HG03196 (cell line): ENCODE data around the gene INSYN2B.
"Not testable (repeated sequence)": the region's sequence is repeated elsewhere in the genome, so short reads cannot be mapped to it uniquely, and the experiment has no call there.

Experiments
- ATAC-seq: cut with Tn5 transposase; IDR thresholded peaks from one replicate; pipeline ENCODE4 v1.9.1; 2021; ENCODE audit not compliant: unreplicated experiment

INSYN2B gene

DNA sequence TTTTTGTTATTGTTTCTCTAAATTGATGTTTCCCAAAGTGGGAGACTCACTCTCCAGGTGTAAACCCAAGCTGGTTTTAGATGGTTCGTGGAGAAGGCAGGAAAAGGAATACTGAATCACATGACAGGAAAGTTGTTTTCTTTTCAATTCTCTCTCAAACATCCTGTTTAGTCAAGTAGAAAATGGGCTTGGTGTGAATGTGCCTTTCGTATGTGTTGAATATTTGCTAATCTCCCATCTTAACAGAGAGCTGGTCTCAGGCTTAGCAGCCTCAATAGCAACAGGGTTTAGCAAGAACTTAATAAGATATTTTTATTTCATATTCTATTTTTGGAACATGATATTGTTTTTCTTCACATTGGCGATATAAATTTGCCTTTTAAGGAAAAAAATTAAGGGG lies 119.7 kb downstream of the INSYN2B start:
- no peak for ATAC-seq

DNA sequence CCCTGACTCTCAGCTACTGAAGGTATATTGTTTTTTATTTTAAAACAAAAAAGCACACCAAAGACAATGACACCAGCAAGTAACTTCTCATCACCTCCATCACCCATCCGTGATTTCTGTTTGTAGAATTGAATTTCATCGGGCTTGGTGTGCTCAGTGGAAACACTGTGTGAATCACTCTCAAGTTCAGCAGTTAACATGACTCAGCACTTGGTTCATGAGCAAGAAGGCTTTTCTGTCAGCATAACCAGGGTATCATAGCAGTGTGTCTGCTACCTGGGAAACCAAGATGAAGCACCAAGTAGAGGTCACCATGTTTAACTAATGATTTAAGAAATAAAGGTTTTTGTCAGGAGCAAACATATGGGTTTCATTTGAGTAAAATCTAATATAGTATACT lies 123.7 kb downstream of the INSYN2B start:
- no peak for ATAC-seq

DNA sequence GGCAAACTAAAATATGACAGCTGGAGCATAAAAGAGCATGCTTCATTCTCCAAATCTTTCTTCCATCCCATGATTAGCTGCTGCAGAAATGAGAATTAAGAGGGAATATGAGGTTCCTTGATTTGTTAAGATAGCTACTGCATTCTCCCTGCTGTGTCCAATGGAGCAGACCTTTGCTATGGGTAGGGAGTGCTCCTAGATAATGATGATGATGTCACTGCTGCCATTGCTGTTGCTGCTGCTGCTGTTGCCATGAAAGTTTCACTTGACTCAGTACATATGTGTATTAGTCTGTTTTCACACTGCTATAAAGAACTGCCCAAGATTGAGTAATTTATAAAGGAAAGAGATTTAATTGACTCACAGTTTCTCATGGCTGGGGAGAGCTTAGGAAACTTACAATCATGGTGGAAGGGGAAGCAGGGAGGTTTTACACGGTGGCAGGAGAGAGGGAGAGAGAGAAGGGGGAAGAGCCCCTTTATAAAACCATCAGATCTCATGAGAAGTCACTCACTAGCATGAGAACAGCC lies 128.9 kb downstream of the INSYN2B start:
- no peak for ATAC-seq

DNA sequence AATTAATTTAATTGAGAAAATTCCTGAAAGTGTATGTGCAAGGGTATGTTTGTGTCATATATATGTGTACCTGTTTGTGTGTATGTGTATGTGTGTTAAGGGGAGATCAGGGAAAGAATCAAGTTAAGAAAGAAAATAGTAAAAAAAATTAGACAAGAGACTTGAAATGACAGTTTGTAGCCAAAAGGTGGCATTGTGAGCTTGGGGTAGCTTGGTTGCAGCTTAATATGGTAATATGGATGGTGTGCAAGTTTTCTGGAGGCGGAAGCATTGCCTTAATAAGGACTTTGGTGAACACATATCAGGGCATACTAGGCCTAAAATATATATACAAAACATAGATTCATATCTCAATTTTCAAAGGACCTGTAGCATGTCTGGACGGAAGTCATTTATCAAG lies 129.9 kb downstream of the INSYN2B start:
- ATAC-seq = no peak

DNA sequence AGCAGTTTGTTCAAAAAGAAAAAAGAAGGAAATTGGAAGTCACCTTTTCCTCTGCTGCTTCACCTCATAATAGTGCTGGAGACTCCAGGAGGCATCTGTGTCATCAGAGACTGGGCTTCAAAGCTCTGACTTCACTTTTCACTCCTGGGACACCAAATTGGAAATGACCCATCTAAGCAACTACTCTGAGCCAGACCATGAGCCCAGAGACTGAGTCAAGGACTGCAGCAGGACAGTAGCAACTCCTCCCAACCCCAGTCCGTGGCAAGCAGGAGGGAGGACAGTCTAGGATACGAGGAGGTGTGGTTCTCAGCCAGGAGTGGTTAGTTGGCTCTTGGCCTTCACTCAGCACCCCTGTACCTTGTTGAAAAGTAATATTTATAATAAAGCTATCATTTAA lies 131.5 kb downstream of the INSYN2B start:
- ATAC-seq = no peak

DNA sequence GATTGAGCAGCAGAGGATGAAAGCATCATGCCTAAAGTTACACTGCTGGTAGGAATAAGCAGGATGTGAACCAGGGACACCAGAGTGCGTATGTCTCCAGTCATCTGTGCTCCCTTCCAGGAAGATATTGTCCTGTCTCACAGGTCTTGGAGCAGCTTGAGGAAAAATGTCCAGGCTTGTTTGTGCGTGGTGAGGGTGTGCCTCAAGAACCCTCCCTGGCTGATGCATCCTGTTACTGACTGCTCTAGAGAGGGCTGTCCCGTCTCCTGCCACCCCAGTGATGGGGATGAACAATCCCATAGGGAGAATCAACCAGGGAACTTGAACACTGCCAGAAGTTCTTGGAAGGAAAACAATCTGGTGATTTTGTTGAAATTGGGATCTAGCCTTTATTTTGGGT lies 132.0 kb downstream of the INSYN2B start:
- ATAC-seq = no peak

DNA sequence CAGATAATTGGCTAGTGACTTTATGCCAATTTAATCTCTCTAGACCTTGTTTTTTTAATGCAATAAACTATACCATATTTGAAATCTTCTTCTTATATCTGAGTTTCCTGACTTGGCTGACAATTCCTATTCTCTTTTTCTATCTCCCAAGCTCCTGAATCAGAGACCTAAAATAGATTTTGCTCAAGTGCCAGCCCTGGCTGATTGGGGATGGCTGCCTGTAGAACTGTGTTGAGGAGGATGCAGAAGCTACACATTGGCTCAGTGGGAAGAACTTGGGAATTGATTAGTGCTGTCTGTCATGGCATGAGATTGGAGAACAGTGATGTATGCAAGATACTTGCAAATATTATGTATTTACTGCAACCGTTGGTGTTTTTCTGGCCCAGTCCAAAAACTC lies 132.8 kb downstream of the INSYN2B start:
- ATAC-seq = no peak

DNA sequence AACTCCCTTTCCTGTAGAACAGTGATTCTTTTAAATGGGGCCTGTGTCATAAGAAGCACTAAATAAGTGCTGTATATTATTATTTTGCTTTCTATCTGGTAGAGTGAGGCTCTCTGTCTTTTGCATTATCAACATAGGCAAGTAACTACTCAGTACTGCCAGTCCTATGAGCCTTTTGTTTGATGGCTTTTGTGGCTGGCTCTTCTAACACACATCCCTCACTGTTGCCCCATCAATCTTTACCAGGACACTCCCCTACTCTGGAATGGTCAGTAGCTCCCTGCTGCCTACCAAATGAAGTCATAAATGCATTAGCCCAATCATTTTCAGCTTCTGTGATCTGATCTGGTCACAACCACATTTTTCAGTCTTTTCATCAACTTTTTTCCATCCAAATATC lies 137.6 kb downstream of the INSYN2B start:
- no peak for ATAC-seq

DNA sequence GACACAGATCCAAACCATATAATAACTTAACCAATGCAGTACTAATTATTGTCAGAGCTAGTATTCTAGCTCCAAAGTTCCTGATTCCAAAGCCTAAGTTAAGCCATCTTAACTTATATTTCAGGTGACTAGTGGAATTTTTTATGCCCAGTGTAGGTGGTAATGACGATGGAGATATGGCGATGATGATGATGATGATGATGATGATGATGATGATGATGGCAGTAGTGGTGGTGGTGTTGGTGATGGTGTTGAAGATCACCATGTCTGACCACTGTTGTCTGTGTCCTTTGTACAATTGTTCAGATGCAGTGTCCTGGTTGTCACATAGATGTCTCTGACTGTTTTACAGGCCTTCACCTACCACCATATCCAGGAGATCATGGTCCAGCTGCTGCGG lies 139.9 kb downstream of the INSYN2B start:
- no peak for ATAC-seq

DNA sequence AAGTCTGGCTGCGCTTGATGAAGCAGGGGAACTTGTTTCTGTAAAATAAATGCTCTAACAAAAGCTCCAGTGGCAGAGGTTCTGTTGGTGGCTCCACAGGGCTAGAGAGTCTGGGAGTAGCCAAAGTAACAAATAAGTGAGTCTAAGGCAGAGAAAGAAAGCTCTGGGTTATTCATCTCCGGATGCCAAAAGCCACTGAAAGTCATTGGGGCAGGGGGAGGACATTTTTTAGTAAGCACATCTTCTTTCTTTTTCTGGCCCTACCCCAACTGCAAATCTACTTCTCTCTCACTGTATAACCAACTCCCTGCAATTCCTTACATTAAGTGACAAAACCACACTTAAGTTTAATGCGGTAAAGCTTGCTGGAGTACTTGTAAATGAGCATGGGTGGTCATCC lies 141.6 kb downstream of the INSYN2B start:
- ATAC-seq = peak; percentile 77

DNA sequence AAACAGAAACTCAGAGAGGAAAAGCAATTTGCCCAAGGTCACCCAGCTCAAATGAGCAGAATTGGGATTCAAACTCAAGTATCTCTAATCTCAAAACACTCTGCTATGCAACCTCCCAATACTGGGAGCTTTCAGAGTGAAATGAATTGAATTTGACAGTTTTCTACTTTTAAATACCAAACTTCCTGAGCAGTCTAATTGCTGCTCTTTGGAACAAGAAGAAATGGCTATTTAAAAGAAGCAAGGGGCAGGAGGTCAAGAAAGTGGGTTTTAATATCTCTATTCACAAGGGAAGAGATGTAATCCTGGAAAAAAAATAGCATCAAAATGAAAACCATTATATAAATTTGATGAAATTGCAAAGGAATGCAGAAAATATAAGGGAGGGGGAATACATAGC lies 142.6 kb downstream of the INSYN2B start:
- ATAC-seq = no peak

DNA sequence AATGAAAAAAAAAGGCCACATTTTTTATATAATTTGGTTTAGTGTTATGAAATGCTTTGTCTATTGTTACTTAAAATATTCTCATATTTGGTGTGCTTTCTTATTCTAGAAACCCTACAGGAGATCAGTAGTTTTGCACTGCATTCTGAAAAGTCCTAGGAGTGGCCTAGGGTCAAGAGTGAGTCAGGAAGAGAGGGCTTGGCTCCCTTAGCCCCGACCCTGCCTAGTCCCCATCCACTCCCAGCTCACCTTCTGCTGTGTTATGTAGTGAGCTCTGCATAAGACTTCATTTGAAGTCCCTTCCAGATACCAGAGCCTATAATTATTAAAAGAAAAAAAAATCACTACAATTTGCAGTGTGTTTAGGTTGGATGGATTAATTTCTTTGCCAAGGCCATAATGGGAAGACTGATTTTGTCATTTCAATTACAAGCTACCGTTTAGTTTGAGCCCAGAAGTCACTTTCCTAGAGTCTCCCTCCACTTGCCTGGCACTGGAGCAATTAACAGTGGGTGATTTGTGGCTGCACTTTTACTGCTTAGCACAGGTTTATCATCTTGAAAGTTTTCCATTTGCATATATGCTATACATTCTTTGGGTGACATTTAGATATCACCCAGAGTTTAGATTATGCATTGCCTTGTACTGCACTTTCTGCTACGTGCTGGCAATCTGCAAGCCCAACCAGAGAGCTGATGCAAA lies 143.3 kb downstream of the INSYN2B start:
- ATAC-seq = no peak

DNA sequence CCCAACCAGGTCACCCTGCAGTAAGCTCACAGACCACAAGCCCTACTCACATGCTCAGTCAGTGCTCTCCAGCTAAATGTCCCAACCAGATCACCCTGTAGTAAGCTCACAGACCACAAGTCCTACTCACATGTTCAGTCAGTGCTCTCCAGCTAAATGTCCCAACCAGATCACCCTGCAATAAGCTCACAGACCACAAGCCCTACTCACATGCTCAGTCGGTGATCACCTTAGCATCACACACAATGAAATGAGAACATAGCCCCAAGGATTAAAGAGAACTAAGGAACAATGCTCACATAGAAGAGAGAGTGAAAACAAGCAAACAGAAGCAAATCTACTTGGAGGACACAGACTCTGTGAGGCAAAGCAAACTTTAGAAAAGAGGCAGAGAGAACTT lies 145.8 kb downstream of the INSYN2B start:
- not testable (repeated sequence) for ATAC-seq

DNA sequence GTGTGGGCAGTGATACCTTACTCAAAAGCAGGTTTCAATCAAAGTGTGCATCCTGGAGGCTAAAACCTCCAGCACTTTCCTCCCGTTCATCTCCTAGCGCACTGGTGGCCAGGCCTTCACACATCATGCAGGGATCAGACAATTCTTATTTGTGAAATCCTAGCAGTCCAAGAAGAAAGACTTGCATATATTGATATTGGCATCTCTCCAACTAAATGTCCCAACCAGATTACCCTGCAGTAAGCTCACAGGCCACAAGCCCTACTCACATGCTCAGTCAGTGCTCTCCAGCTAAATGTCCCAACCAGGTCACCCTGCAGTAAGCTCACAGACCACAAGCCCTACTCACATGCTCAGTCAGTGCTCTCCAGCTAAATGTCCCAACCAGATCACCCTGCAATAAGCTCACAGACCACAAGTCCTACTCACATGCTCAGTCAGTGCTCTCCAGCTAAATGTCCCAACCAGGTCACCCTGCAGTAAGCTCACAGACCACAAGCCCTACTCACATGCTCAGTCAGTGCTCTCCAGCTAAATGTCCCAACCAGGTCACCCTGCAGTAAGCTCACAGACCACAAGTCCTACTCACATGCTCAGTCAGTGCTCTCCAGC lies 146.5 kb downstream of the INSYN2B start:
- not testable (repeated sequence) for ATAC-seq

DNA sequence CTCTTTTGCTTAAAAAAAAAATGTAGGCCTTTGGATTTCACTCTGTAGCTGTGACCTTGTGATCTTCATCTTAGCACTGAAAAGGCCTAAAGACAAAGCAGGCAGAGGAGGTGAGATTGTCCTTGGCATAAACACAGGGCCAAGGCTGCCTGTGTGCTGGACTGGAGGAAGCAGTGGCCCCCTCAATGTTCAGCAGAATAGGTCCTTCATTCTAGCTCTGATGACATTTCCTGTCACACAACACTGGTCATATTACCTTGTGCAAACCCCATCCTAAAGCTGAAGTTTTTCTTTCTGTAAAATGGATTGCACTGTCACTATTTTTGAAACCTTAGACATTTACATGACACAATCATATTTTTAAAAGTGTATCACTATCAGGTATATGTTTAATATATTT lies 147.4 kb downstream of the INSYN2B start:
- no peak for ATAC-seq

DNA sequence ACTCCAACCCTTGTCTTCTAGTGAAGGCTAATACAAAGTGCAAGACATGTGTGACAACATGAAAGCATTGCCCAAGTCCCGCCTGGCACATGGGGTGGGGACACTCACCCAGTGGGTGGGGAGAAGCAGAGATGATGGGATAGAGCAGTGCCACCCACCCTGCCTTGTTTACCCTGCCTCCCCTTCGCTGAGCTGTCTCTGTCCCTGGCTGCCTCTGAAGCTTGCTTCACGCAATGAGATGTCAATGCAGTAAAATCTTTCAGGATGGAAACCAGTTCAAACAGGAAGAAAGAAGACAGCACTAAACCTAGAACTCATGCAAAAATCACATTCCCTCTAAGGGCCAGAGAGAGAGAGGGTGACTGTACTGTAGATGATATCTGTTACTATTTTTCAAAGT lies 148.0 kb downstream of the INSYN2B start:
- ATAC-seq = no peak

DNA sequence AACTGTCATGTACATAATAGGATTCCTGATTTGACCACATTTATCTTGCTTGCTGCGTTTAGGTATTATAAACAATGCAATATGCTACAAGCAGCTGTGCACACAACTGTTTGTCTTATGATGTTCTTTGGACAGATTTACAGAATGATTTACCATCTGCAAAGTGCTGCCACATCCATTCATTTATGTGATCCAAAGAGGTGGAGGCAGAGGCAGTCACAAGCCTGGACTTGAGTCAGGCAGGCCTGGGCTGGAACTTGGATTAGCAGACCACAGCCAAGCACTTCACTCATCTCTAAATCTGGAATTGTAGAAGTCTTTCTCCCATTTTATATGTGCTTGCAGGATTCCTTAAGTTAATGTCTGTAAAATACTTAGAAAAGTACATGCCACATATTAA lies 149.0 kb downstream of the INSYN2B start:
- no peak for ATAC-seq

DNA sequence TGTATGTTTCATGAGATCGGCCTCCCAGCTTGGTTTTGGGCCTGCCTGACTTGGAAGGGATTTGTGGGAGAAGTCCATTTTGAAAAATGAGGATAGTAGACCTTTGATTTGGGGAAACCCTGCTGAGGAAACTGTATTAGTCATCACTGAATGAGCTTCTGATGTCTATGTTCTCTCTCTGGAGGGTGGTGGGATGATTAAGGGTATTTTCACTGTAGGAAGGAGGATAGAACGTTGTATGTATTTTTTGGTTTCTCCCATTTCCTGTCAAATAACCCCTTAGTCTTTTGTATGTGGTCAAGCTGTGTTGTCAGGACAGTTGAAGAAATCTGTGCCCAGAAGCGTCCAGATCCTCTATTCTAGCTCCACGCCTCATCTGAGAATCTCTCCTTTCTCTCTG lies 151.9 kb downstream of the INSYN2B start:
- no peak for ATAC-seq

DNA sequence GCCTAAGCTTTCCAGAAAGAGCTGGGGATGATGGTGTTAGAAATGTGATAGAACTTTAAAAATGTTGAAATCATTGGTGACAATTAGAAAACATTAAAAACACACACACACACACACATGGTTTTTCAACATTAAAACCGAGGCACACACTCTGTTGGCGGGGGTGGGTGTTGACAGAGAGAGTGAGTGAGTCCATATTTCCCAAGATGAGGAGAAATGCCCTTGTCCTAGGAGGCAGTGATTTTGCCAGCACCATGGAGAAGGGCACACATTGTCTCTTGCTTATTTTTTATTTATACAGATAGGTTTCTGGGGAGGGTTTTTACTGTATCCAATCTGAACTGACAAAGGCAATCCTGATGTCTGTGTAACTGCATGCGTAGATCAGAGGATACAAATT lies 152.5 kb downstream of the INSYN2B start:
- ATAC-seq = no peak

DNA sequence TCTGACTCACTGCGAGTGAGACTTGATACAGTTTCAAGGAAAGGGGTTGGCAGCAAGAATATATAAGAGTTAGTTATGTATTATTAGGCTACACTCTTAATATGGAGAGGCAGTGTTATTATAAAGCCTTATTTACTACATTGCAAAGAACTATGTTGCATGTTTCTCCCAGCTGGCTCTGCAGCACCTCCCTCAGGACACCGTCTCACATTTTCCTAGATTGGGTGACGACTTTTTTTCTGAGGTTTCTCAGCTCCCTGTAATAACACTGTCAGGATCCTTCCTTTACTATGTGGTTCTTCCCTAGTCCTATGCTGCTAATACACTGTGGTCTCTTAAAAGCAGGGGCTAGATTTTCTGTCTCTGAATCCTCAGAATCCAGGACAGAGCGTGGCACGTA lies 153.7 kb downstream of the INSYN2B start:
- no peak for ATAC-seq

DNA sequence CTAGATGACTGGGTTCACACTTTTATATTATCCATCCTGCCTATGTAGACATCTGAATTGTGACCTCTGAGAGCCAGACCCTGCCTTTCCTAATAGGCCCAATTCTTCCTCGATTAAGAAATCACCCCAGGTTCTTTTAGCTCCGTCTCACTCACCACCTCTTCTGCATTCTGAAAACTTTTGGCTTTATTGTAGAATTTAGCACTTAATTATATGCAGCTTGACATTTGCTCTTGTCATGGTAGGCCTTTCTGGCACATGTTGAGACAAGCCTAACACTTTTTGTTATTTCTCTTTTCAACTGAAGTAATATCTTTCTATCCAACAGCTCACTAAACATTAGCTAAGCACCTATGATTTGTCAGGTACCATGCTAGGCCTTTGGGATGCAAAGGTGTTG lies 163.3 kb downstream of the INSYN2B start:
- no peak for ATAC-seq

DNA sequence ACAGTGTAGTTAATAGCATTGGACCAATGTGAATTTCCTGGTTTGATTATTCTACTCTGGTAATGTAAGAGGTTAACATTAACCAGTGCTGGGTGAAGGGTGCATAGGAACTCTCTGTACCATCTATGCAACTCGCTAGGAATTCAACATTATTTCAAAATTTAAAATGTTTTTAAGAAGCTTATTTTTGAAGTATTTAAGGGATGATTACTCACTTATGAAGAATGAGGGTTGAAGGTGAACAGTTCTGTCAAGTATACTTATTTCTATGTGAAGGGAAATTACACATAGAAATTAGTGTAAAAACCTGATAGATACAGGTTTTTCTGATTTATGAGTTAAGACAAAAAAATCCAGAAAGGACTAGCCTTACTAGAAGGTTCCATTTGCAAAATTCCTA lies 165.8 kb downstream of the INSYN2B start:
- no peak for ATAC-seq
